Liver (tissue), 3 donors: ENCODE data around the gene IGF1.

Source experiments
- RAD21 ChIP-seq, 2 donors: IDR thresholded peaks; 2 replicates each; pipeline ENCODE4 v1.6.1; 2016; ENCODE audit warnings: antibody characterized with exemption in 2 of 2, mild to moderate bottlenecking in 2 of 2
- TF ChIP-seq, protein P1 (sequence below): fragments of 150-350 bp; IDR thresholded peaks from 2 replicates; pipeline ENCODE4 v1.5.1; 2017; ENCODE audit warnings: improper control_type of control experiment, low read depth, low read length; ENCODE audit not compliant: missing input control
- TF ChIP-seq, protein P2 (sequence below): IDR thresholded peaks from 2 replicates; pipeline ENCODE4 v1.6.1; 2016; ENCODE audit warnings: antibody characterized with exemption, mild to moderate bottlenecking
- TF ChIP-seq, protein P3 (sequence below): IDR thresholded peaks from 2 replicates; pipeline ENCODE4 v1.6.1; 2016; ENCODE audit warnings: antibody characterized with exemption
- TF ChIP-seq, protein P4 (sequence below): IDR thresholded peaks from 2 replicates; pipeline ENCODE4 v1.6.1; 2016; ENCODE audit warnings: antibody characterized with exemption
- donor health status: healthy.
- donor health status: healthy.

DNA sequence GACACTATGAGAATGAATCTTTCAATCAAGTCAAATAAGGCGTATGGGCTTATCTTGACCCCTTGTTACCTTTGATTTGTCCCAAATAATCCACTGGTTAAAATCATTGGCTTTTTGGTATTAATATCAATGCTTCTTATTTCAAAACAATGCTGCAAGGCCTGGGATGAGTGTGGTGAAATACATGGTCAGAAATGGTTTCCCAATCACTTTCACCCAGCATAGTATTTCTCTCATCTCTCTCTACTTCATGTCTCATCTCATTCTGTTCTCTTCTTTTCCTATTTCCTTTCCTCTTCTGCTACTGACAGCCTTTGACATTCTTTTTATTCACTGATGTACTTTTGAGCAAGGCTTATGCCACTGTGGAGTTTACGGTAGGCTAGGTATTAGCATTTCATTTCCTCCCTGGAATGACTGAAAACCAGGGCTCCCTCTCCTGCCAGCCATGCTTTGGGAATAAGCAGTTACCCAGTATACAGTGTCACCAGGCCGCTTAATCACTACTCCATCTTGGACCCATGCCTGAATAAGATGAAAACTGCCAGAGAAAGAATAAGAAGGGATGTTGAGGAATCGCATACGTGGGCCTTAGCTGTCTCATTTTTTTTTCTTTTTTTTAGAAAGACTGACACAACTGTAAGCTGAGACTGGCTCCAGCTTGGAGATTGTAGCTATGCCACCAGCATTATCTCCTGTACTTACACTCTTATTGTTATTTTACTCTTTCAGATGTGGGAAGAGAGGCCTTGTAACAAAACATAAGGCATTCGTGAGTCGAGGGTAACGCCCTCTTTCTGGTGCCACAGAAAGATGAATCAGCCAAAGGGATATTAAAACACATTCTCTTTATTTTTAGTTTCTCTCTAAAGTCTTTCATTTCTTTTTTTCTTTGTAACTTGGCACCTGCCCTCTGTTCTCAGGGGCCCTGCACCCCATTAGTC is 53.5 kb downstream of the IGF1 start:
- TF ChIP-seq, protein P1, sequence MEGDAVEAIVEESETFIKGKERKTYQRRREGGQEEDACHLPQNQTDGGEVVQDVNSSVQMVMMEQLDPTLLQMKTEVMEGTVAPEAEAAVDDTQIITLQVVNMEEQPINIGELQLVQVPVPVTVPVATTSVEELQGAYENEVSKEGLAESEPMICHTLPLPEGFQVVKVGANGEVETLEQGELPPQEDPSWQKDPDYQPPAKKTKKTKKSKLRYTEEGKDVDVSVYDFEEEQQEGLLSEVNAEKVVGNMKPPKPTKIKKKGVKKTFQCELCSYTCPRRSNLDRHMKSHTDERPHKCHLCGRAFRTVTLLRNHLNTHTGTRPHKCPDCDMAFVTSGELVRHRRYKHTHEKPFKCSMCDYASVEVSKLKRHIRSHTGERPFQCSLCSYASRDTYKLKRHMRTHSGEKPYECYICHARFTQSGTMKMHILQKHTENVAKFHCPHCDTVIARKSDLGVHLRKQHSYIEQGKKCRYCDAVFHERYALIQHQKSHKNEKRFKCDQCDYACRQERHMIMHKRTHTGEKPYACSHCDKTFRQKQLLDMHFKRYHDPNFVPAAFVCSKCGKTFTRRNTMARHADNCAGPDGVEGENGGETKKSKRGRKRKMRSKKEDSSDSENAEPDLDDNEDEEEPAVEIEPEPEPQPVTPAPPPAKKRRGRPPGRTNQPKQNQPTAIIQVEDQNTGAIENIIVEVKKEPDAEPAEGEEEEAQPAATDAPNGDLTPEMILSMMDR: no peak
- TF ChIP-seq, protein P2, sequence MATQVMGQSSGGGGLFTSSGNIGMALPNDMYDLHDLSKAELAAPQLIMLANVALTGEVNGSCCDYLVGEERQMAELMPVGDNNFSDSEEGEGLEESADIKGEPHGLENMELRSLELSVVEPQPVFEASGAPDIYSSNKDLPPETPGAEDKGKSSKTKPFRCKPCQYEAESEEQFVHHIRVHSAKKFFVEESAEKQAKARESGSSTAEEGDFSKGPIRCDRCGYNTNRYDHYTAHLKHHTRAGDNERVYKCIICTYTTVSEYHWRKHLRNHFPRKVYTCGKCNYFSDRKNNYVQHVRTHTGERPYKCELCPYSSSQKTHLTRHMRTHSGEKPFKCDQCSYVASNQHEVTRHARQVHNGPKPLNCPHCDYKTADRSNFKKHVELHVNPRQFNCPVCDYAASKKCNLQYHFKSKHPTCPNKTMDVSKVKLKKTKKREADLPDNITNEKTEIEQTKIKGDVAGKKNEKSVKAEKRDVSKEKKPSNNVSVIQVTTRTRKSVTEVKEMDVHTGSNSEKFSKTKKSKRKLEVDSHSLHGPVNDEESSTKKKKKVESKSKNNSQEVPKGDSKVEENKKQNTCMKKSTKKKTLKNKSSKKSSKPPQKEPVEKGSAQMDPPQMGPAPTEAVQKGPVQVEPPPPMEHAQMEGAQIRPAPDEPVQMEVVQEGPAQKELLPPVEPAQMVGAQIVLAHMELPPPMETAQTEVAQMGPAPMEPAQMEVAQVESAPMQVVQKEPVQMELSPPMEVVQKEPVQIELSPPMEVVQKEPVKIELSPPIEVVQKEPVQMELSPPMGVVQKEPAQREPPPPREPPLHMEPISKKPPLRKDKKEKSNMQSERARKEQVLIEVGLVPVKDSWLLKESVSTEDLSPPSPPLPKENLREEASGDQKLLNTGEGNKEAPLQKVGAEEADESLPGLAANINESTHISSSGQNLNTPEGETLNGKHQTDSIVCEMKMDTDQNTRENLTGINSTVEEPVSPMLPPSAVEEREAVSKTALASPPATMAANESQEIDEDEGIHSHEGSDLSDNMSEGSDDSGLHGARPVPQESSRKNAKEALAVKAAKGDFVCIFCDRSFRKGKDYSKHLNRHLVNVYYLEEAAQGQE: no peak
- TF ChIP-seq, protein P3, sequence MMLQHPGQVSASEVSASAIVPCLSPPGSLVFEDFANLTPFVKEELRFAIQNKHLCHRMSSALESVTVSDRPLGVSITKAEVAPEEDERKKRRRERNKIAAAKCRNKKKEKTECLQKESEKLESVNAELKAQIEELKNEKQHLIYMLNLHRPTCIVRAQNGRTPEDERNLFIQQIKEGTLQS: no peak
- TF ChIP-seq, protein P4, sequence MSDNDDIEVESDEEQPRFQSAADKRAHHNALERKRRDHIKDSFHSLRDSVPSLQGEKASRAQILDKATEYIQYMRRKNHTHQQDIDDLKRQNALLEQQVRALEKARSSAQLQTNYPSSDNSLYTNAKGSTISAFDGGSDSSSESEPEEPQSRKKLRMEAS: no peak
- no peak for TF ChIP-seq RAD21 (IDR thresholded peaks at IDR 0.05)
